CD4-positive, alpha-beta T cell treated with Interleukin-15 for 1 hour (primary cell): ENCODE data around the gene PLEKHG1.

Experiments
- DNase-seq: peaks from one replicate; pipeline ENCODE4 v3.0.0-alpha.2; 2020

PLEKHG1 gene

GRCh38 chr6:150622476-150622875 lies 22.8 kb downstream of the PLEKHG1 start:
- no peak for DNase-seq

DNA sequence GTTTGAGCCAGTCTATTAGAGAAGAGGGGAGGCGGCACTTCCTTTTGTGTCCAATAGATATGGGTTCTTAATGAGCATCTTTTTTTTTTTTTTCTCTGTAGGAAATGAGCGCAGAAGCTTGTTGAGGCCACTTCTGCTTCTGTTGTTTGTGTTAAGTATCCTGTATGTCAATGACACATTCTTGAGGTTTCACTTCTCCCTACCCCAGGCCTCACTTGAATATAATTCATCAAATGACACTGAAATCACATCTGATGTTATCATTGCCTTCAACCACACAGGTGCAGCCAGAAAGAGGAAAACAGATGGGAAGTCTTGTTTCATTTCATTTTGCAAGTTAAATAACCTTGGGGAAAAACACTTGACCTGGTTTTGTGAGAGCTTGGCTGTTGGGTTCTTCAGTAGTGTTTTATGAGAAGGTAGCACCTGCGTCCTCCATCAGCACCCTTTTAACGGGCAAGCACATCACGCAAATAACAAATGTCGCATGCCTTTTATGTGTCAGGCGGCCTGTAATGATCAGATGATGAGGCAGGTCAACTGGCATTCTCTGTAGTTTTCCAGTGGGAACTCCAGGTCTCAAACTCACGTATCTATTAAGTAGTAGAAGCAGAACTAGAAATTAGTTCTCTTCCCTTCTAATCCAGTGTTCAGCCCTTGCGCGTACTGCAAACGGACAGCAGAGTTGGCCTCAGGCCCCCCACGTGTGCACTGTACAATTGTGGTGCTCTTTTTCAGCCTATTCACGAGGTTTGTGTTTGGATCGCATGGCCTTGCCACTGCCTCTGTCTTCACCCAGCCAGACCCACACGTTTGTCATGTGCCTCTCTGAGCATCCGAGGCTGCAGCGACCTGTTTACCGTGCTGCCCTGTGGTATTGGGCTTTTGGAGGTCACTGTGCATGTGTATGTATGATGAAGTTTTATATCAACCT lies 23.5 kb downstream of the PLEKHG1 start:
- peak; percentile 61 for DNase-seq

- DNase-seq, result no peak
Measured at GRCh38 chr6:150624191-150624590, 24.5 kb downstream of the PLEKHG1 start.

GRCh38 chr6:150625927-150626326 lies 26.2 kb downstream of the PLEKHG1 start:
- no peak for DNase-seq

GRCh38 chr6:150627154-150627553 lies 27.5 kb downstream of the PLEKHG1 start:
- DNase-seq, result no peak

GRCh38 chr6:150627585-150628025 lies 27.9 kb downstream of the PLEKHG1 start:
- no peak for DNase-seq

- DNase-seq, result no peak
Measured at GRCh38 chr6:150628908-150629307, 29.2 kb downstream of the PLEKHG1 start.

DNA sequence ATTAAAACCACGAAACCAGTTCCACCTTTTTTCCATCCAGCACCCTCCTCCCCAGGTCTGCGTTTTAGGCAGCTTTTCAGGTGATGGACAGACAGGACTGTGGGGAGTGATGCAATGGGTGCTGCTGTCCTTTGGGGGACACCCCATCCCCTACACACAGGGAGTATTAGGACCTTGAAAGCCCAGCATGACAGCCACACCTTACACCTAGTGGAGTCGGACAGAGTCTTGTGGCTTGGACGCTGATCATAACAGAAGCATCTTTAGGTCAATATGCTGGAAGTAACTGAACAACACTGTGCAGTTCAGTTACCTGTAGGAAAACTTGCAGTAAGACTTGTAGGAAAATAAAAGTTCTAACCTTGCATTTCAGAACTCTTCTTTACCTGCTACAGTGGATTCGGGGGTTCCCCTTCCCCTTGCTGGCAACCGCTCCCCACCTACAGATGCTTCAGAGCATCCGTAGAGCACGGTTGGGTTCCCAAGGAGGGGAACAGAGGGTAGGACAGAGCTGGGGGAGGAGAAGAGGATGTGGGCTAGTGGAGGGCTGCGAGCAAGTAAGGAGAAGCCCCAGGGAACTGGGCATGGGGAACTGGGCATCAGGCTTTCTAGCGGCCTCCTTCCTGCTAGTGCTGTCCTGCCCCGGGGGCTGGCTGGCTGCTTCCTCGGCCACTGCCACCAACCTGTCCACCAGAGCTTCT lies 31.7 kb downstream of the PLEKHG1 start:
- DNase-seq, result peak; percentile 59

- no peak for DNase-seq
Measured at GRCh38 chr6:150631984-150632642, 32.4 kb downstream of the PLEKHG1 start.

DNA sequence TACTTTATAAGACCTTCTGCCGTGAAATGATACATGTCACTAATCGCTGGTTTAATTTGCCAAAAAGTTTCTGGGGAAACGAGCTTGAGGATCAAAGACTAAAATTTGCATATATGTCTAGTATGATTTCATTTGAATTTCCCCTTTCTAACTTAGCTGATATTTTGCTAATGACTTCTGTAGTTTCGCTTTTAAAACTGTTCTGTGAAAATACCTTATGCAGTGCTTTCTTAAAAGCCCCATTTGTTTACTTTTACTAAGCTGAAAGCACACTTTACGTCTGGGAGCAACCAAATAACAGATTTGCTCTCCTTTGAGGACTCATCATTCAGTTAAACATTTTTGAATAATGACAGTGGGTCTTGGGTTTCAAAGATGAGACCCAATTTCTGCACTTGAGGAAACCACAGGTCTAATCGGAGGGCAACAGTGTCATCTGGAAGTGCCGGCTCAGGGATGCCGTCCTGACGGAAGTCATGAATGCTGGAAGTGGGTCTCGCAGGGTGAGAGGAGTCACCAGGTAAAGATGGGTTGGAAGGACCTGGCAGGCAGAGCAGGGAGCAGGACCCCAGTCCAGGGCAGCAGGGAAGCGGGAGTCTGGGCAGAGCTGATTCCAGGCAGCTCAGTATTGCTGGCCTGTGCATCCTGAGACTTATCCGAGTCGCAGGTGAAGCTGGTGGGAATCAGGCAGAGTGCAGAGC lies 33.2 kb downstream of the PLEKHG1 start:
- DNase-seq, result no peak

DNA sequence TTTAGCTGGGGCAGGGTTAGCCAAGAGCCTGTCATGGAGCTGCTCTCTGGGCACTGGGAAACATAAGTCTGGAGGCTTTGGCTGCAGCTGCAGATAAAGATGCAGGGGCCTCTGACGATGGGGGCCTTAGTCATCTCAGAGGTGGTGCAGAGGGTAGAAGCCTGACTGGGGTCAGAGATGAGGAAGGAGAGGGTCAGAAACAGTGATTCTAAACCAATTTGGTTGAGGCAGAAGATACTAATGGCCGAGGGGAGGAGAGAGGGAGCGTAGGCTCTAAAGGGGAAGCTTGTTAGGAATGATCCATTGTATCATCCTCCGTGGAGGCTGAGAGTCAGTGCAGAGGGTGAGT lies 33.8 kb downstream of the PLEKHG1 start:
- no peak for DNase-seq

DNA sequence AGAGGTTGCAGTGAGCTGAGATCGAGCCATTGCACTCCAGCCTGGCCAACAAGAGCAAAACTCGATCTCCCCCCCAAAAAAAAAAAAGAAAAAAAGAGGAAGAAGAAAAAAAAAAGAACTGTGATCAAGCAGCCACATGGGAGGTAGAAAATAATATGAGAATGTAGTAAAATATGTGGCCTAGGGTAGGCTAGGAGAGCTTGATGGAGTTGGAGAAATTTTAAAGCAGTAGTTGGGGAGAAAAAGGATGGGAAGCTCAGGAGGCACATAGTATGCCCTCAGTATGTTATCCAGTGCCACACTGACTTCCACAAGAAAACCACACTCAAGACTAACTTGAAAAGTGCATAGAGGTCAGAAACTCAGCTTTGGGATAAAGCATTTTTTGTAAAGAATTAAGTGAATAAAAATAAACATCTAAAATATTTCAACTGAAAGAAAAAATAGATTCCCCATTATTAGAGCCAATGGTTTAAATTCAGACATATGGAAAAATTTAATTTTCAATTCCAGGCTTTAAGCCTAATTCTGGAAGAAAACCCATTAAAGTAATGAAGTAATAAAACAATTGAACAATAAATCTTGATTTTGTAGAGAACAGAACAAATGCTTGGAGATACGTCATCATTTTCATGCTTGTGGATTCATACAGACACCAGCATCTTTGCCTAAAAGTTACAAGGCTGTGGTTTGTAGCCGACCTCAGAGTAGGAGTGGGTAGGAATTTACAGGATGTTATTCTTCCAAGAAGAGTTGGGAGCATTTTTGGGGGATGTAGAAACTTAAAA lies 34.7 kb downstream of the PLEKHG1 start:
- peak; percentile 27 for DNase-seq

DNA sequence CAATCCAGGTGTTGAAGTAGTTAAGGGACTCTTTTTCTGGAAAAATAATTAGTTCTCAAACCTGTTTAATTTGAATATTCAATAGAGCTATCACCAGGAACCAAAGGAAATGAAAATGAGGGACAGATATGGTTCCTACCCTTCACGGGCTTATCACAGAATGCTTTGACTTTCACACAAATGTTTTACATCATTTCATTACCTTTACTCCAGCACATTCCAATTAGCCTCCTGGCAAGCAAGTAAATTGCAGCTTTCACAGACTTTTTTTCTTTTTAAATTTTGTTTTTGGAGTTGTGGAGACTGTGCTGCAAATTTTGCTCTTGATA lies 35.2 kb downstream of the PLEKHG1 start:
- DNase-seq, result no peak

GRCh38 chr6:150635906-150636514 lies 36.3 kb downstream of the PLEKHG1 start:
- no peak for DNase-seq

DNA sequence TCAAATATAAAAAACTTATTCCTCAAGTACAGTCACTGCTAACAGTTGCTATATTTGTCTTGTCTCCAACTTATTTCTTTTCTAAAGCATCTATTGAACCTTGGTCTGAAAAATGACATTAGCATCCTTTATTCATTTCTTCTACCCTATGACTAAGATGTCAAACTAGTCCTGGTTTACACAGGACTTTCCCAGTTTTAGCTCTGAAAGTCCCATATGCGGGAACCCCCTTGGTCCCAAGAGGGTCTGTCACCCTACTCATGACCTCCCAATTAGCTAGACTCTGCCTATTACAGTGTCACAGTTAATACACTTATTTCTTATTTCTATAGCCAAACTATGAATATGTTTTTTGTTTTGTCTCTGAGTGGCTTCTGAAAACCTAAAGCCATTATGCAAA lies 37.1 kb downstream of the PLEKHG1 start:
- DNase-seq, result peak; percentile 27

DNA sequence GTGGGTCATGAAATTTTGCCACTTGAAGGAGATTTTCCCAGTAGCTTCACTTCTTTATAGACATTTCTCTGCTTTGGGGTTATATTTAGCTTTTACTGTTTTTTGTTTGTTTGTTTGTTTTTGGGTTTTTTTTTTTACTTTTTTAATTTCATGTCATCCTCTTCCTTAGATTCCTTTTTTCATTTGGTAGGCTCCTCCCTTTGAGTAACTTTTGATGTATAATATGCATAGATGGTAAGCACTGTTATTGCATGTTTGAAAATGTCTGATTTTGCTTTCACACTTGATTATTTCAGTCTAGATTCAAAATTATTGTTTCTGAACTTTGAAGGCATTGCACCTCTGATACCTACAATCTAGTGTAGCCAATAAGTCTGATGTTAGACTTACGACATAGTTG lies 37.6 kb downstream of the PLEKHG1 start:
- DNase-seq, result no peak

GRCh38 chr6:150638267-150638666 lies 38.6 kb downstream of the PLEKHG1 start:
- DNase-seq, result no peak

- DNase-seq, result no peak
Measured at GRCh38 chr6:150638765-150639164, 39.1 kb downstream of the PLEKHG1 start.

DNA sequence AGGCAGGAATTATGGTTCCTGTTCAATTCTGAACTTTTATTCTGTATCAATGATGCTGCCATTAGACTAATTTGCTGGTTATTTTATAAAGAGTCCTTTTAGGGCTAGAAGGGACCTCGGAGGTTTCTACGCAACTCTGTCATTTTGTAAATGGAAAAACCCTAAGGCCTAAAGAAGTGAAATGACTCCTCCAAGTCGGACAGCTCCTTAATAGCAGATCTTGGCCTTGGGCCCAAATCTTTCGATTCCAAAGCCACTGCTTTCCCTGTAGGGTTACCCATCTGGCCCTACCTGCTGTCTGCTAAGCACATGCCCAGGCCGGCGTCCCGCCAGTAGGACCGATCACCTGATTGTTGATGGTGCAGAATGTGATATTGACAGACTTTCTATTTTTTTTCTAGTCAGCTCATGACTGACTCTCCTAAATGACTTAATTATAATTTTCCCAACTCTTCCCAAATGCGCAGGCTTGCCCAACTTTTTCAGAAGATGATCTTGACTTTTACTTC lies 40.2 kb downstream of the PLEKHG1 start:
- no peak for DNase-seq

GRCh38 chr6:150640556-150641209 lies 41.0 kb downstream of the PLEKHG1 start:
- no peak for DNase-seq
